Stimulated activated CD8-positive, alpha-beta memory T cell treated with anti-CD3 and anti-CD28 coated beads, Interleukin-4, amount 100 ng/mL, for 48 hours (primary cell): ENCODE results near the gene RHEX.
"Not testable (repeated sequence)": the region's sequence is repeated elsewhere in the genome, so short reads cannot be mapped to it uniquely, and the experiment has no call there.

Experiments used
- DNase-seq: peaks from one replicate; pipeline ENCODE4 v3.0.0-alpha.2; 2020

The RHEX gene

DNA sequence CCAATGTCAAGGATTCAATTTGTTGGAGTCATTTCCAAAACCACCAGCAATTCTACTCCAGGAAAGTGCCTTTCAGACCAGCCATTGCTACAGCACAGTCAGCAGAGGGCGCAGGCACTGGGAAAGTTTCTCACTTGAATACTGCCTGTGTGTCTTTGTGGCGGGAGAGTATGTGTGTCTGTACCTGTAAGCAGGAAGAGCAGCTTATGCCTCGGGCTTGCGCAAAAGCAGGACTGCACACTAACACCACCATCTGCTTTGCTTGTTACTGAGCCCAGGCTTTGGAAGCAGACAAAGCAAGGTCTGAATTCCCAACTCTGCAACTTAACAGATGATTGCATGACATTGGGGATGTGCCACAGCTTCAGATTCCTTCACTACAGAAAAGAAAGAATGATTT, 22.3 kb upstream of the RHEX start:
- DNase-seq, result peak; percentile 75

DNA sequence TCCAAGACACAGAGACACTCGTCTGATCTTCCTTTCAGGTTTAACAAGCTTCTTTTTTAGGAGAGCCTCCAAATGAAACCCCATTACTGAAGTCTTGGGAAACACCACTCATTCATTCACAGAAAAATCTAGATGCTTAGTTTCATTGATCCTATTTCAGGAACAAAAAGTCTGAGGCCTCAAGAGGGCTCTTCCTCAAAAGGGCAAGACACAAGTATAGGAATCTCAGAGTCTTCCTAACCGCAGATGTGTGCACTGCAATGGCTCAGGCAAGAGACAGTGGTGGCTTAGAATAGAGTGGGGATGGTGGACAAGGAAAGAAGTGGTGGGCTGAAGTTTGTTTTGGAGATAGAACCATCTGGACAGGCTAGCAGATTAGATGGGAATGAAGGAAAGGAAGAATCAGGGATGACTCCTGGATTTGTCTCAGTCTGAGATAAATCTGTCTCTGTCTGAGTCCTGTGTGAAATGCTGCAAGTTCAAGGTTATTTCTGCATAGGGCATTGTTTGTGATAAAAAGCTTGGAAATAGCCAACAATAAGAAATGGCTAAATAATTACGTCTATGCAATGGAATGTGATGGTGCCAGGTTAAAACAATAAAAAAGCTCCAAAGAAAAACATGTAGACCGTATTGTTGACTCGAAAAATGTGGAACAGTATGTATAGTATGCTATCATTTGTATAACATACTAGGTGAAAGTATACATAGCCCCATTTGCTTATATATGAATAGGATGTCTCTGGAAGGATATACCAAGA, 20.4 kb upstream of the RHEX start:
- no peak for DNase-seq

DNA sequence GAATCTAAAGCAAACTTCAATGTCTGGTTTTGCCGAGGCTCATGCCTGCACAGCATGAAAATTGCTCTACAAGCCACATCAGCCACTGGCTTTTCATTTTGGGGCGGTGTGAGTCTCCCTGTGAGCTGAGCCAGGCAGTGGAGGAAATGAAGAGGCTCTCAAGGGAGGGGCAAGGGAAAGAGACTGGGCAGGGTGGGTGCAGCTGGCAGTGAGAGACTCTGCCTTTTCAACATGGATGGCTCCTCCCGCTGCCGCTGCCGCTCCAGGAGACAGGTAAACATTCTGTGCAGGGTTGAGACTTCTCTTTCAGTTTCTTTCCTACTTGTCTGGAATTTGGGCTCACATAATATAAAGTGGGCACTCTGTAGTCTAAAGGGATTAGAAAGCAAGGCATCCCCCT, 17.9 kb upstream of the RHEX start:
- DNase-seq, result no peak

DNA sequence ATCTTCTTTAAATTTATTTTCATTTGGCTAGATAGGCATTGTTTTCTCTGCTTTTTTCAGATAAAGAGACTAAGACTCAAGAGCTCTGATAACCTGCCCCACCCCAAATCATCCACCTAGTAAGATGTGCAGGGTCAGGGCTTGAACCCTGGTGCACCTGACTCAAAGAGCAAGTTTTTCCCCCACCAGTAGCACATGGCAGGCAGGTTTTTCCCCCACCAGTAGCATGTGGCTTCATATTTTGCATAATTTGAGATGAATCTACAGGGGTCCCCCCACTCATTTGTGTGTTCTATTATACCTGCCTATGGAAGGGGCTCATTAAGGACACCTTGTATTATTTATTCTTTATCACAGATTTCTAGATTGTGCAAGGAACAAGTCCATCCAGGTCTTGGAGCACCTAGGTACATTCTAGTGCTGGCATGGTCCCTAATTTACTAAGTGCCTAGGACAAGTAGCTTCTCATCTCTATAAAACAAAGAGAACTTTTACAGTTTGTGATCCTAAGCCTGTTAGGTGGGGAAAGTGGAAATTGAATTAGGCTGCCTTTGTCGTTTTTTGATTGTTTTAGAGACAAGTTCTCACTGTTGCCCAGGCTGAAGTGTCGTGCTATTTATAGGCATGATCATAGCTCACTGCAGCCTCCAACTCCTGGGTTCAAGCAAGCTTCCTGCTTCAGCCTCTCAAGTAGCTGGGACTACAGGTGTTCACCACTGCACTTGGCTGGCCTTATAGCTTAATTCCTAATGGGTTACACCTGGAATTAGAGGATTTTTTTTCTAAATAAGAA, 16.1 kb upstream of the RHEX start:
- DNase-seq, result no peak

DNA sequence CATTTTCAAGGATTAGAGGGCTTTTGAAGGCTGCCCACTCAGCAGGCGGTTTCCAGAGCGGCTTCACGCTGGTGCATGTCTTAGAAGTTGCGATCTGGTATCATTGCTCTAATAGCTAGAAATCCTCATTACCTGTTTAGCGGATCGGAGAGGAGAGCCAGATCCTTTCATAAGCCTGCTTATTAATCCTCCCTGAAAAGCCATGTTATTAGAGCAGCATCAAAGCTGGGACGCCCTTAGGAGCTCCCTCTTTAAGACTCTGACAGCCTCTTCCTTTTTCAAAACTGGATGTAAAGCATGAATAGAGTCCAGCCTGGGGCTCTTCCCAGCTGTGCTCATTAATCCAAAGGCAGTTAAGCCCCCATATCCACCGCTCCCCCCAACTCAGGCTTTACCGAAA, 15.4 kb upstream of the RHEX start:
- DNase-seq, result no peak

DNA sequence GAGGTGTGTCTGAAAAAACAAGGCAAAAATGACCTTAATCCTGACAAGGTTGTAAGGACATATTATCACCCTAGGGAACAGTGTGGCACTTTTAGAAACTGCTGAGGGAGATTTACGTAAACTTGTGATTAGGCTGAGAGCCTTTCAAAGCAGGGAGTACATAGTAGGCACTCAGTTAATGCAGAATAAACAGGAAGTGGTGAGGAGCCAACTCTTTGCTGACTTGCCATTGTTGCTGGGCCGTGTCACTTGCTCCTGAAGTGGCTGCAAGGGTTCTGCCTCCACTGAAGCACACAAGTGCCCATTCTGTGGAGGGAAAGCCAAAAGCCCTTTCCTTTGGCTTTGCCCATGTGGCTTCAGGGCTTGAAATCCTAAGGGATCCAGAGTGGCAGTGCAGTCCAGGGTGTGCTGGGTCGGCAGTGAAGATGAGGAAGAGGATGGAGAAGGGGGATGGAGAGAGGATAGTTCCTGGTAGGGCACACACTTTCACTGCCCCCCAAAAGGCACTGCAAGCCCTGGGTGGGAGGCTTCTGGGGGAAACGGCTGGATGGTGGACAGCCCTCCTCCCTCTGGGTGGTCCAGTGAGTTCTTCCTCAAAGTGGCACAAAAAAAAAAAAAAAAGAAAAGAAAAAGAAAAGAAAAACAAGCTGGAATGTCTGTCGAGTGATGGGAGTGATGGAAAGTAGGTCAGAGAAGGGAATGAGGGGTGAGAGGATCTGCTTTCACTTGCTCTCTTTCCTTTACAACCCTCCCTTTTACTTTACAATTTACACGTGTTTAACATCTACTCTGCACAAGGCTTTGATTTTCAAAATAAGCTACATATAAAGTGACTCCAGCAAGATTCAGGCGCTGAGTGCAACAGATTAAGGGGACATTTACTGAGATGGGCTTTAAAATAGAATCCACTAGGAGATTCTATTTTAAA, 13.7 kb upstream of the RHEX start:
- no peak for DNase-seq

DNA sequence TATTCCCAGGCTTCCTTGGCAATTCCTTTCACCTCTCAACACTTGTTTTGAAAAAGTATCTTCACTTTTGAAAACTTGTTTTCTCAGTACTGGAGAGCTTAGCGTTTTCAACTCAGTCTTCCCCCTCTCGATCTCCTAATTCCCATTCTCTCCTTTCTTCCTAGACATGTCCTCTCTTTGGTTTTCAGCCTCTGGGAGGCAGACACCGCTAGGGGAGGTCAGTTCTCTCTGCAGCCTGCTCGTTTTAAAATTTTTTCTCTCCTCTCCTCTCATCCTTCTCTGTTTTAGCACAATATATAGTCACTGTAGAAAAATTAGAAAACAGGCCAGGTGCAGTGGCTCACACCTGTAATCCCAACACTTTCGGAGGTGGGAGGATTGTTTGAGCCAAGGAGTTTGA, 12.6 kb upstream of the RHEX start:
- DNase-seq, result no peak

DNA sequence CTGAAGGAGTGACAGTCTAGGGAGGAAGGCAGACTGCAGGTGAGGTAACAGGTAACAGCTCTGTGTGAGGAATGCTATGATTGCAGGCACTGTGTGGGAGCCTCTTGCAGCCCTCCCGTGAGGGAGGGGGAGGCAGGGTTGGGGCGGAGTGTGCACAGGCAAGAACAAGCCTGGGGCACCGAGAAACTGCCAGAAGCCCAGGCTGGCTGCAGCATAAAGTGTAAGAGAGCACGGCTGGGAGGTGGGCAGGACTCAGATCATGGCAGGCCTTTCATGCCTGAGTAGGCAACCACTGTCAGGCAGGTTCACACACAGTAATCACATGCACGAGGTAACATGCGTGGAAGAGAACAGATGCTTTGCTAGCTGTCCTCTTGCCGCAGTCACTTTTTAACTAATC, 11.3 kb upstream of the RHEX start:
- no peak for DNase-seq

DNA sequence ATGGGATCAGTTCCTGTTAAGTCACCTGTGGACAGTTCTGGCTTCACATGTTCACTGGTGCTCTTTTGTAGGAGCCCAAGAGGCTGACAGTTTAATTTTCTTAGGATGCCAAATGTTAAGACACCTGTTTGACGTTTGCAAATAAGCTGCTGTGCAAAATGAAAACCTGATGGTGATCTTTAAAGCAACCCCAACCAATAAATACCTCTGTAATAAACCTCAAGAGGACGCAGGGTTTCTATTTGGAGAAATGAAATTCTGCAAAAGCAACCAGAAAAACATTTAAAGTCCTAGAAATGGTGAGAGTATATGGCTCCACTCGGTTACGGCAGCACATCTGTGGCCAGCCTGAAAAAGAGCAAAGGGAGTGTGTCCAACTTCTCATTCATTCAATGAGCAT, 5.7 kb upstream of the RHEX start:
- DNase-seq, result no peak

DNA sequence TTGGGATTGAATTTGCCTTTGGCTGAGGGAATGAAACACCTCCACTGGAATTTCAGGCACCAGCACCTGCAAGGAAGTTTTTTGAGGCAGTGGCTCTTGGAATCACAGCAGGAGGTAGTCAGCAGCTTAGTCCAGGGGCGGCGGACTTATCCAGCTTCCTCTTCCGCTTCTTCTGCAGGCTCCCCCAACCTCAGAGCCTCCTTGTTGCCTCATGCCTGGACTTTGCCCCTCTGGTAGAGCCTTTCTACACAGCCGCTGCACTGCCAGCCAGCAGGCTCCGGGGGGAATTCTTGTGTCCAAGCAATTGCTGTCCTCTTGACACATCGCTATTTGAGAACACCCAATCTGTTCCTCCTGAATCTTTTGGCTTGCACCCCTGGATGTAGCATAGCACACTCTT, 4.4 kb upstream of the RHEX start:
- DNase-seq, result no peak

DNA sequence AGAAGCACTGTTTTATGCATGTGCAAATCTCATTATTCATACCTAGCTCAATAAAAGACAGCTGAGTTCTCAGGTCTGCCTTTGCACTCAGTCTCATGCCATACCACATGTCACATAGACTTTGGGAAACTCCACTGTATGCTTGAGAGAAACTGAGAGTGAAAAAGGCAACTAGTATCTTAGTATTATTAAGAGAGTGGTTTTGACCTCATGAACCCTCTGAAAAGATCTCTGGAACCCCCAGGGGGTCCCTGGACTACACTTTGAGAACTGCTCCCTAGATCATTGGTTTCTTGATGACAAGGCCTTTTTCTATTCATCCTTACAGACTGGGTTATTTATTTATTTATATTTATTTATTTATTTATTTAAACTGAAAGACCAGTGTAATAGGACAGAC, 3.7 kb upstream of the RHEX start:
- DNase-seq, result no peak

DNA sequence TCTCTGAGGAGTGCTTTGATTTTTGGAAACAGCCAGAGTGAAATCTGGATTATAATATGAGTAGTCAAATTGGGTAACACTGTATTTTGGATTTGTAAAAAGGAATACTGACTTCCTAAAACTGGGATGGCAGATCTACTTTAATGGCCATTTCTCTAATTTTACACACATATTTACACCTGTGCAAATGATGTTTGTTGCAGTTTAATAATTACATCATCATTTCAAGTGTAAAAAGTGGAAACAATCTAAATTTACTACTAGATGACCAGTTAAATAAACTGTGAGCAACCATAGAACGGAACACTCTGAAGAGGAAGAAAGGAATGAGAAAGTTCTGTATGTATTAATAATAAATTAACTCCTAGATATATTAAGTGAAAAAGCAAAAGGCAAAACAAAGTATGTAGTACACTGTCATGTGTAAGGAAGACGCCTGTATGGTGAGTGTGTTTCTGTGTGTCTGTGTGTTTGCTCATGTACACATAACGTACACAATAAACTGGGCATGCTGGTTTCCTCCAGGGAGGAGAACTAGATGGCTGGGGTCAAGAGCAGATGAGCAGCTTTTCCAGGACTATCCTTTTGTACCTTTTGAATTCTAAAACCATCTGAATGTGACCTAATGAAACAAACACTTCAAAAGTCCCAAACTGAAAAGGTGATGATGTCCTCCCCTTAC, 2.9 kb upstream of the RHEX start:
- no peak for DNase-seq

DNA sequence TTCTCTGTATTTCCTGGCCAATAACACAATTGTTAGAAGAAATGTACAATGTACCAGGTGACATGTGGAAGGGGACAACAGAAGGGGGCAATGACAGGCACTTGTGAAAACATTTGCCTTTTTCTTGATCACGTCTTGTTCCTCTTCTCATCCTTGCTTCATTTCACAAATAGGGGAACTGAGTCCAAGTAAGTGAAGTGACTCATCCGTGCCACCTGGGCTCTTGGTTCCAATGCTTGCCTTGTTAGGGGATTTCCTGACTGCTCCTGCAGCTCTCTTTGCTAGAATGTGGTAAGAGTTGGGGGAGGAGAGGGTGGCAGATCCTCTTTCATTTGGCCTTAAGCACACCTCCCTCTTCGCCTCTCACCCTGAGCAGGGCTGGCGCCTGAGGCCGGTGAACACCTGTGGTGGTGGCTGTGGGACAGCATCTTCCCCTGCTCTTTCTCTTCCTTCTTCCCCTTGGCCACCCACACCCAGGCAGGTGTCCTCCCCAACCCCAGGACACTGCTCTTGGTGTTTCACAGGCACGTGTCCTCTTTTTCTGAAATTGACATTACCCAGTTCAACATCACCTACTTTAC, 2.2 kb upstream of the RHEX start:
- DNase-seq, result peak; percentile 45

DNA sequence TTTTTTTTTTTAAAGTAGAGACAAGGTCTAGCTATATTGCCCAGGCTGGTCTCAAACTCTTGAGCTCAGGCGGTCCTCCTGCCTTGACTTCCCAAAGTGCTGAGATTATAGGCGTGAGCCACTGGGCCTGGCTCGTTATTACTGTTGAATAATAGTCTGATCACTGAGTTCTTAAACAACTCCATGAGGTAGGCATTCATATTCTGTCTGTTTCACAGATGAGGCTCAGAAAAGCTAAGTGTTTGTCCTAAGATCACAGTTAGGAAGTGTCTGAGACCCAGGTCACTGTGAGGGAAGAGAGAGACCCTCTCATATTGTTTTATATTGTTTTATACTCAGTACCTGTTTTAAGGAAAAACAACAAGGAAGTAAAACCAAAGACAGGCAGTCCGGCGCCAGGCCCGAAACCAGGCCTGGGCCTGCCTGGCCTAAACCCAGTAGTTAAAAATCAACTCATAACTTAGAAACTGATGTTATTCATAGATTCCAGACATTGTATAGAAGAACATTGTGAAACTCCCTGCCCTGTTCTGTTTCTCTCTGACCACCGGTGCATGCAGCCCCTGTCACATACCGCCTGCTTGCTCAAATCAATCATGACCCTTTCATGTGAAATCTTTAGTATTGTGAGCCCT, 625 bp upstream of the RHEX start:
- DNase-seq, result not testable (repeated sequence)

DNA sequence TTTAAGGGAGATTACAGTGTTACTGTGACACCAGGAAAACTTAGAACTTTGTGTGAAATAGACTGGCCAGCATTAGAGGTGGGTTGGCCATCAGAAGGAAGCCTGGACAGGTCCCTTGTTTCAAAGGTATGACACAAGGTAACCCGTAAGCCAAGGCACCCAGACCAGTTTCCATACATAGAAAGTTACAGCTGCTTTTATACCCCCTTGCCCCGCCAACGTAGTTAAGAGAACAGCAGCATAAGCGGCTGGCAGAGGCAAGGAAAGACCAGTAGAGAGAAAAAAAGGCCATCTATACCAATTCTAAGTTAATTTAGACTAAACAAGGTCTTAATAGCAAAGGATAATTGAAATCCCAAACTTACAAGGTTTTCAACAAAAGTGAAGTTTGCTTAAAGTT, 643 bp downstream of the RHEX start:
- DNase-seq, result not testable (repeated sequence)

DNA sequence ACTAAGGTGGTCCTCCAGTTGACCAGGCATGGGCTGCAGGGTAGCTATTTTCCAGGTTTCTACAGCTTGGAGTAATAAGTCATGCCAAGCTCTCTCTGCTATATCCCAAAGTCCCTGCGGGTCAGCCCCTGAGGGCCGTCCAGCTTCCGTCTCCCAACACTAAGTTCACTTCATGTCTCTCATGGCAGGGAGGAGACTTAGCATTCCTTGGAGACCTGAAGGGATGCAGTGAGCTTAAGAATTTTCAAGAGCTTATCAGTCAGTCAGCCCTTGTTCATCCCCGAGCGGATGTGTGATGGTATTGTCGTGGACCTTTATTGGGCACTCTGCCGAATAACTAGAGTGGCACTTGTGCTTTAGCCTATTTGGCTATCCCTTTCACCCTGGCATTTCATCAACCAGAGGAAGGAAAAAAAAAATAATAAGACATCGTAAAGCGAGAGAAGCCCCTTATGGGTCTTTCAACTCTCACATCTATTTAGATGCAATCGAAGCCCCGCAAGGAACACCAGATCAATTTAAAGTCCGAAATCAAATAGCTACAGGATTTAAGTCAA, 2.2 kb downstream of the RHEX start:
- not testable (repeated sequence) for DNase-seq

DNA sequence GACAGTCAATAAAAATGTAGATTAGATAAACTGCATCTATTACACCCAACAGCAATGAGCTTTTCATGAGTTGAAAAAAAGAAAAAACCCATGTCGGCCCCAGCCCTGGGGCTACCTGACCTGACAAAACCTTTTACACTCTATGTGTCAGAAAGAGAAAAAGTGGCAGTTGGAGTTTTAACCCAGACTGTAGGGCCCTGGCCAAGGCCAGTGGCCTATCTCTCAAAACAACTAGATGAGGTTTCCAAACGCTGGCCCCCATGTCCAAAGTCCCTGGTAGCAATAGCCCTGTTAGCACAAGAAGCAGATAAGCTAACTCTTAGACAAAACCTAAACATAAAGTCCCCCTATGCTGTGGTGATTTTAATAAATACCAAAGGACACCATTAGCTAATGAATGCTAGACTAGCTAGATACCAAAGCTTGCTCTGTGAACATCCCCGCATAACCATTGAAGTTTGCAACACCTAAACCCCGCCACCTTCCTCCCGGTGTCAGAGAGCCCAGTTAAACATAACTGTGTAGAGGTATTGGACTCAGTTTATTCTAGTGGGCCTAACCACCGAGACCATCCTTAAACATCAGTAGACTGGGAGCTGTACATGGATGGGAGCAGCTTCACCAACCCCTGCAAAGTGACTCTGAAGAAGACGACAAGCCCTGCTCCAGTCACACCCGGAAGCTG, 2.8 kb downstream of the RHEX start:
- not testable (repeated sequence) for DNase-seq

DNA sequence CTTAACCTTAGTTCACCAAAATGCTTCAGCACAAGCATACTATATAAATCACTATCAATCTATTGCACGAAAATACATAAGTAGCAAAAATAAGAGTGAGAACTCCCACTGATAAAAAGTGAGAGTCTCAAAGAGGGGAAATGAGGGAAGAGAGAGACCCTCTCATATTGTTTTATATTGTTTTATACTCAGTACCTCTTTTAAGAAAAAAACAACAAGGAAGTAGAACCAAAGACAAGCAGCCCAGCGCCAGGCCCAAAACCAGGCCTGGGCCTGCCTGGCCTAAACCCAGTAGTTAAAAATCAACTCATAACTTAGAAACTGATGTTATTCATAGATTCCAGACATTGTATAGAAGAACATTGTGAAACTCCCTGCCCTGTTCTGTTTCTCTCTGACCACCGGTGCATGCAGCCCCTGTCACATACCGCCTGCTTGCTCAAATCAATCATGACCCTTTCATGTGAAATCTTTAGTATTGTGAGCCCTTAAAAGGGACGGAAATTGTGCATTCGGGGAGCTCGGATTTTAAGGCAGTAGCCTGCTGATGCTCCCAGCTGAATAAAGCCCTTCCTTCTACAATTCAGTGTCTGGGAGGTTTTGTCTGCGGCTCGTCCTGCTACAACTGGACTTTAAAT, 5.4 kb downstream of the RHEX start:
- not testable (repeated sequence) for DNase-seq

DNA sequence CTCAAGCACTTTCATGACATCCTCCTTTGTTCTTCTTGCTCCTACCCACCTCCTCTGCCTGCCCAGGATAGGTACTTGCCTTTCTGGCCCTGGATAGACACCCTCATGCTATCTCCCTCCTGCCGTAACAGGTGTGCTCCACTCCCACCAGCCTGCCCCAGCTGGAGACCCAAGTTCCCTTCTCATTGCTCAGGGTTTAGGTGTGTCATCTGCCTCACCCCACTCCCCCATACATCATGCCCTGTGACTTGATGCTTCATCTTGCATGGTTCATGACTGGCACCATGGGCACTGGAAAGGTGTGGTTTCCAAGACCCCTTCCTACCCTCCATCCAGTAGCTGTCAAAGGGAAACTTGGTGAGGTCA, 5.9 kb downstream of the RHEX start:
- DNase-seq, result no peak

DNA sequence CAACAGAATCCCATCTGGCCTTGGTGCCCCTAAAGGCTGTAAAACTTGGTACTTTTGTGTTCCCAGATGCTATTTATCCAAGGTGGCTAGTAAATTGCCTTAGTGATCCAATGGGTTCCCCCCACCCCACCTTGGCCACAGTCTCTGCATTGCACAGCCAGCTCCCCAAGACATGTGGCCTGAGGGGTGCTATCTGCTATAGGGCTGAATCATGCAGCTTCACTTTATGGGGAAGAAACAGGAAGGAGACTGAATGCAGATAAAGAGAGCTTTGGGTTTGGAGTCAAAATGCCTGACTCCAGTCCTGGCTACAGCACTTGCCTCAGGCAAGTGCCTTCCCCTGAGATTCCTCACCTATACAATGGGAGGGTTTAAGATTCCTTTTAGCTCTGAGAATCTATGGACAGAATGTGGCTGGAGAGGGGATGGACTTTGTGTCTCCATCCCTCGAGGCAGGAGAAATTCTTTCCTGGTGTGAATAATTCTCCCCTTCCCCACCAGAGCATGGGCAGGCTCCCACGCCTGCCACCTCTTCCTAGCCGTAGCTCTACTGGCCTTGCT, 6.5 kb downstream of the RHEX start:
- no peak for DNase-seq
